ENCODE data around the gene LAMA5. TPM values are rescaled to one million over a fixed set of nuclear protein-coding genes. Genes with fewer than 3 reads are reported as not detected.

Gene LAMA5
- total RNA-seq, 4 donors from 2014 or later: 14.1 to 131 (median 34.5) TPM

DNA sequence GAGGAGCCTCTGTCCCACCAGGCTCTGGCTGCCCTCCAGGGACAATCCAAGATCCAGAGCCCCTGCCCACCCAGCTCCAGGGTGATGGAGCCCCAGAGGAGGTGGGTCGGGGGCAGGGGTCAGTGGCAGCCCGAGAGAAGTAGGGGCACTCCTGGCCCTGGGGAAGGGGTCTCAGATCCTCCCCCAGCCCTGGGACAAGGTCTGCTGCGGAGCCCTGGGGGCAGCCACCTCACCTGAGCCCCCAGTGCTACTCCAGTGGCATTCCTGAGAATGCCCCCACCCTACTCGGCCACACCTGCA is 2.7 kb upstream of the LAMA5 start:
- TF ChIP-seq, protein P1, sequence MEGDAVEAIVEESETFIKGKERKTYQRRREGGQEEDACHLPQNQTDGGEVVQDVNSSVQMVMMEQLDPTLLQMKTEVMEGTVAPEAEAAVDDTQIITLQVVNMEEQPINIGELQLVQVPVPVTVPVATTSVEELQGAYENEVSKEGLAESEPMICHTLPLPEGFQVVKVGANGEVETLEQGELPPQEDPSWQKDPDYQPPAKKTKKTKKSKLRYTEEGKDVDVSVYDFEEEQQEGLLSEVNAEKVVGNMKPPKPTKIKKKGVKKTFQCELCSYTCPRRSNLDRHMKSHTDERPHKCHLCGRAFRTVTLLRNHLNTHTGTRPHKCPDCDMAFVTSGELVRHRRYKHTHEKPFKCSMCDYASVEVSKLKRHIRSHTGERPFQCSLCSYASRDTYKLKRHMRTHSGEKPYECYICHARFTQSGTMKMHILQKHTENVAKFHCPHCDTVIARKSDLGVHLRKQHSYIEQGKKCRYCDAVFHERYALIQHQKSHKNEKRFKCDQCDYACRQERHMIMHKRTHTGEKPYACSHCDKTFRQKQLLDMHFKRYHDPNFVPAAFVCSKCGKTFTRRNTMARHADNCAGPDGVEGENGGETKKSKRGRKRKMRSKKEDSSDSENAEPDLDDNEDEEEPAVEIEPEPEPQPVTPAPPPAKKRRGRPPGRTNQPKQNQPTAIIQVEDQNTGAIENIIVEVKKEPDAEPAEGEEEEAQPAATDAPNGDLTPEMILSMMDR (IDR thresholded peaks at IDR 0.05; ENCODE audit: low read depth): no peak

DNA sequence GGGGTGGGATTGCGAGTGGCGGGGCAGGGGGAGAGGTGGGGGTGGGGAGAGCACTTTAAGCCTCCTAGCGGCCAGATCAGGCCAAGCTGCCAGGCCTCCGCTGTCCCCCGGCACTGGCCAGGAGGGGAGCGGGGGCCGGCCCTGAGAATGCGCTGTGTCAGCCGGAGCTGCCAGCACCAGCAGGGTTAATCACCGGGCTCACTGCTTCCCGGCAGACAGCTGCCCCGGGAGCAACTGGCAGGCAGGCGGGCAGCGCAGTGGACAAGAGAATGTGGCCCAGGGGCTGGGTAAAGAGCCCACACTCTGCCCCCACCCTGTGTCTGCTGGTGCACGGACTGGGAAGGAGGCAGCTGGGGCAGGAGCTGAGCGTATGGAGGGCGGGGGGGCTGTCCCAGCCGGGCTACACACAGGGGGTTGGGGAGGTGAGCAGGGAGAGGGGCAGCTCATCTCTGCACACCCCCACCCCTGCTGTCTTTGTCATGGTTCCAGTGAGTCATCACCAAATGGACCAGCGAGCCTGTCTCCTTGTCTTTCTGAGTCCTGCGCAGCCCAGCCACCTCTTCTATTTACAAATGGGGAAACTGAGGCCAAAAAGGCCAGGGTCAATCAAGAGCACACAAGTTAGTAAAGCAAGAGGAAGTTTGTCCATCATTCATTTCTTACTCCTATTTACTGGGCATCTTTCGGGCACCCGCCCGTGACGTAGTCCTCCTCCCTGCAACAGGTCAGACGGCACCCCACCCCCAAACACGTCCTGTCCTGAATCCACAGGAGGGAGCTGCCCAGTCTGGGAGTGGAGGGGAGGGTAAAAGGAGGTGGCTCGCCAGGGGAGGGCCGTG is 2.1 kb upstream of the LAMA5 start:
- TF ChIP-seq, protein P1 (IDR thresholded peaks at IDR 0.05; ENCODE audit: low read depth): no peak

DNA sequence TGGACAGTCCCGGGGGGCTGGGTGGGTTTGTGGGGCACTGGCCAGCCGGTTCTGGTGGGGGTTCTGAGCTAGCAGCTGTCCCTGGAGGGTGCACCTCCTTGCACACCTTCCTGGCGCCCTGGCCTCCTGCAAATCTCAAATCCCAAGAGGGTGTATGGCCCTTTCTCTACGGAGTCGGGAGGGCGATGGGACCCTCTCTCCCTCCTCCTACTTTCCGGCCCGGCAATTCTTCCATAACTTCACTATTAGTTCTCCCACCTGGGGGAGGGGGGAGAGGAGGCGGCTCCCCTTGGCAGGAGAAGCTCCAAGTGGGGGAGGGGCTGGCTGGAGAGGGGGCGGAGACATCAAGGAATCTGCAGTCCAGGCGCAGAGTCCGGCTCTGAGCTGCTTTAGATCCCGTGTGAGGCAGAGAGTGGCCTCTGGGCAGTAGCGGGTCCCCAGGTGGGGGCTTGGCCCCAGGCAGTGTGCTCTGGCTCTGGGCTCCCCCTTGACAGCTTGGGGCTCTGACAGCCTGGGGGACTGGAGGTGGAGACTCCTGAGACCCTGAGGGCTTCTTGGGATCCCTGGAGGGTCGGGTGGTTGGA is 1.4 kb upstream of the LAMA5 start:
- TF ChIP-seq, protein P1 (IDR thresholded peaks at IDR 0.05; ENCODE audit: low read depth): no peak

DNA sequence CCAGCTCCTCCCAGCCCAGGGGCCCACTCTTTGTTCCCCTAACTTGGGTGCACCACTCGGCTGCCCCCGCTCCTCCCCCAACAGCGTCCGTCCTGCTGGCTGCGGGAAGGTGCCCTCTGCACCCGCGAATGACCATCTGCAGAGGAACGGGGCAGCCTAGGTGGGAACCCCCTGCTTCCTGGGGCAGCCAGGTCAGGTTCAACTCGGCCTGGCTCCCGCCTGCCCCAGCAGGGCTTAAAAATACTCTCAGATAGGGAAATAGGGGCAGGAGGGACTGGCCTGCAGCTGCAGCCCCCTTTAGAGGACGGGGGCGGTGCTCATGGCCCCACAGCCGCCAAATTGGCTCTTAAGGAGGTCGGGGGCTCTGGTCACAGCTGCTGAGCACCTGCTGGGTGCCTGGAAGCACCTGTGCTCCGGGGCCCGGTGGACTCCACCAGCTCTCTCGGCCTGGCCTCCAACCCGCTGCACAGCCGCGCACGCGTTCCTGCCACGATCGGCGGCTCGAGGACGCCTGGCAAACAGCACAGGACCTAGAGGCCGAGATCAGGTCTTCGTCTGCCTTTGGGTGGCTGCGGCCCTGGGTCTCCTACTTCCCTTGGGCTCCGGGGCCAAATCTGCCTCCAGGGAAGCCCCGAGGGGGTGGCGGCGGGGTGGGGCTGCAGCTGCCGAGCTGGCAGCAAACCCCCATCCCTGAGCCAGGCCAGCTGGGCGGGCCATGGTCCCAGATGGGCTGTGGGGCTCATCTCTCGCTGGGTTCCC is 700 bp upstream of the LAMA5 start:
- TF ChIP-seq, protein P1 (IDR thresholded peaks at IDR 0.05; ENCODE audit: low read depth): no peak

DNA sequence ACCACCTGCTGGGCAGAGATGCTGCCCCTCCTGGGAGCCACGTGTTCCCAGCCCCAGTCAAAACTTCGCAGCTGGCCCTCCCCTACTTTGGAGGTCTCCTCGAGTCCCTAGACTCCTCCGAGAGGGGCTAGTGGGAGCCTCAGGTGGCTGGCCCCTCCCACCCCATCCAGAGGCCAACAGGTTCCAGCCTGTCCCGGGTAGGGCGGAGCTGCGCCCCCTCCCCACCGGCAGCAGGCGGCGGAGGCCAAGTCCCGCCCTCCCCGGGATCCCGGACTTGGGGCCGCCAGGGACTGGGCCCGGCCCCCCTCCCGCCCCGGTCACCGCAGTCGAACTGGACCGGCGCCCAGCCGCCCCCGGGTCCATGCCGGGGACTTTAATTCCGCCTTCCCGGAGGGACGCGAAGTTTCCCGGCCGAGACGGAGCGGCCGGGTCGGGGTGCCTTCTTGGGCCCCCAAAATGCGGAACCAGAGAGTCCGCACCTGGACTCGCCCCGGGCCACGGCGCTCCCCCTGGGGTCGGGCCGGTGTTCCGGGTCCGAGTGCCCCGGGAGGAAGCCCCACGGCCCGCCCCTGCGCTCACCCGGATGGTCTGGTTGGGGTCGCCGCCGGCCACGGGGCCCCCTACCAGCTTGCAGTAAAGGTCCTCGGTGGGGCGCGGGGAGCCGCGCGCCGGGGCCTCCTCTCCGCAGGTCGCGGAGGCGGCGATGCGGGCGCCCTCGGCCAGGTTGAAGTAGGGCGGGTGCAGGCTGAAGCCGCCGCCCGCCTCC is 559 bp downstream of the LAMA5 start:
- TF ChIP-seq, protein P1 (IDR thresholded peaks at IDR 0.05; ENCODE audit: low read depth): no peak

DNA sequence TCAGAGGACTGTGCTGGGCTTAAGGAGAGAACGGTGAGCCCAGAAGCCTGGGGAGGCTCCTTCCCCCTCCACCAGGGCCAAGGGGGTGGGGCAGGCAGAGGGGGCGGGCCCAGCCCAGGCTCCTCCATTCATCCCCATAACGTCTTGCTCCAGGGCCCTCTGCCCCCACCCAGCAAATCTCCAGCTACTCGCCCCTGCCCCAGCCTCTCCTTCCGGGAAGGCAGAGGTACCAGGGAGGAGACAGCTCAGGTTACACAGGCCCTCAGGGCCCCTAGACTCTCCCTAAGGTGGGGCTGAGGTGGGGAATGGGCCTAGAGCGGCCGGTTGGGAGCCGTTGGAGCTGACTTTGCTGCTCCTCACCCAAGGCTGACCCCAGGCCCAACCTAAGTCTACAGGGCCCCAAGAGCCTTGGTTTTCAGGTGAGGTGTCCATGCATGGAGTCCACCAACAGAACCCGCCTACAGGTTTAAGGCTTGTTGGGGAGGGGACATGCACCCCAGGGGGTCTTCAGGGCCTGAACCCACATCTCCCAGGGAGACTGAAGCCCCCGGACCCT is 1.2 kb downstream of the LAMA5 start:
- TF ChIP-seq, protein P1 (IDR thresholded peaks at IDR 0.05; ENCODE audit: low read depth): no peak

Data from subcutaneous adipose tissue (tissue), 4 donors.